HL-60 (cell line): Measurements from ENCODE around the gene TSHZ2.

Experiments
- DNase-seq, 2 experiments: peaks; one replicate each; pipeline ENCODE4 v3.0.0-alpha.2; 2010 to 2020; ENCODE audit warnings: low read depth in 1 of 2, low spot score in 1 of 2
- H3K27ac ChIP-seq: fragments of 250-450 bp; sonication (Bioruptor Pico); replicated peaks from 2 replicates; pipeline ENCODE4 v1.5.1; 2020; ENCODE audit warnings: mild to moderate bottlenecking, moderate library complexity
- H3K27me3 ChIP-seq: fragments of 250-450 bp; sonication (Bioruptor Pico); 2 replicates; pipeline ENCODE4 v1.5.1; 2021; ENCODE audit warnings: mild to moderate bottlenecking, moderate library complexity; ENCODE audit not compliant: insufficient read depth, poor library complexity, severe bottlenecking
- H3K4me3 ChIP-seq: replicated peaks from 2 replicates; pipeline ENCODE4 v1.5.1; 2011; ENCODE audit warnings: mild to moderate bottlenecking, control low read depth, low read length; ENCODE audit not compliant: insufficient read depth
- GABPA ChIP-seq: IDR thresholded peaks from 2 replicates; pipeline ENCODE4 v1.6.1; 2012; ENCODE audit warnings: low read depth
- POLR2AphosphoS5 ChIP-seq: IDR thresholded peaks from 2 replicates; pipeline ENCODE4 v1.6.1; 2012; ENCODE audit warnings: low read depth
- SPI1 ChIP-seq: IDR thresholded peaks from 2 replicates; pipeline ENCODE4 v1.6.1; 2012; ENCODE audit warnings: low read depth, mild to moderate bottlenecking, borderline replicate concordance
- TF ChIP-seq, protein P1 (sequence below): IDR thresholded peaks from one replicate; pipeline ENCODE4 v1.5.1; 2011; ENCODE audit warnings: low read length, control low read depth, inconsistent platforms; ENCODE audit not compliant: insufficient read depth
- TF ChIP-seq, protein P2 (sequence below): IDR thresholded peaks from 2 replicates; pipeline ENCODE4 v1.6.1; 2012; ENCODE audit warnings: low read depth; ENCODE audit not compliant: insufficient replicate concordance

The TSHZ2 gene

GRCh38 chr20:53316206-53316937 lies 344.2 kb downstream of the TSHZ2 start:
- H3K4me3 ChIP-seq, result no peak overlapping the region
- DNase-seq, result no peak
- TF ChIP-seq, protein P1, sequence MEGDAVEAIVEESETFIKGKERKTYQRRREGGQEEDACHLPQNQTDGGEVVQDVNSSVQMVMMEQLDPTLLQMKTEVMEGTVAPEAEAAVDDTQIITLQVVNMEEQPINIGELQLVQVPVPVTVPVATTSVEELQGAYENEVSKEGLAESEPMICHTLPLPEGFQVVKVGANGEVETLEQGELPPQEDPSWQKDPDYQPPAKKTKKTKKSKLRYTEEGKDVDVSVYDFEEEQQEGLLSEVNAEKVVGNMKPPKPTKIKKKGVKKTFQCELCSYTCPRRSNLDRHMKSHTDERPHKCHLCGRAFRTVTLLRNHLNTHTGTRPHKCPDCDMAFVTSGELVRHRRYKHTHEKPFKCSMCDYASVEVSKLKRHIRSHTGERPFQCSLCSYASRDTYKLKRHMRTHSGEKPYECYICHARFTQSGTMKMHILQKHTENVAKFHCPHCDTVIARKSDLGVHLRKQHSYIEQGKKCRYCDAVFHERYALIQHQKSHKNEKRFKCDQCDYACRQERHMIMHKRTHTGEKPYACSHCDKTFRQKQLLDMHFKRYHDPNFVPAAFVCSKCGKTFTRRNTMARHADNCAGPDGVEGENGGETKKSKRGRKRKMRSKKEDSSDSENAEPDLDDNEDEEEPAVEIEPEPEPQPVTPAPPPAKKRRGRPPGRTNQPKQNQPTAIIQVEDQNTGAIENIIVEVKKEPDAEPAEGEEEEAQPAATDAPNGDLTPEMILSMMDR, result no peak
- TF ChIP-seq GABPA (no peak), SPI1 (no peak)
- H3K27ac ChIP-seq, result no peak overlapping the region
- peaks cover 2% of the 10 kb centered on the region for H3K27me3 ChIP-seq

DNA sequence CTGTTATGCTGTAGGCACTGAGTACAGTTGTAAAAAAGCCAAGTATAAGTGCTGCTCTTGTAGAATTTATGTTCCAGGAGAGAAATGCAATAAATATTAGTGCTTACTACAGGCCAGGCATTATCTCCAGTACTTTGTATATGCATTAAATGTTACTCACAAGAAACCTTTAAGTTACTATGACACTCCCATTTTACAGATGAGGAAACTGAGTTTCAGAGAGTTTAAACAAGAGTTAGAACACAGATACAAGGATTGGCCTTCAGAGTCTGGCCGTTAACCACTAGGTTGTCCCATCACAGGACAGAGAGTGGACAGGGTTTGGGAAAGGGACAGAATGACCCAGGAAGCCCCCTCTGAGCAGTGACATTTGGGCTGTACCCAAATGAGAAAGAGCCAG lies 347.0 kb downstream of the TSHZ2 start:
- DNase-seq, result no peak
- Histone ChIP-seq H3K27ac (no peak overlapping the region), H3K4me3 (no peak overlapping the region), H3K27me3 (peaks cover 2% of the 10 kb centered on the region)
- TF ChIP-seq, protein P2, sequence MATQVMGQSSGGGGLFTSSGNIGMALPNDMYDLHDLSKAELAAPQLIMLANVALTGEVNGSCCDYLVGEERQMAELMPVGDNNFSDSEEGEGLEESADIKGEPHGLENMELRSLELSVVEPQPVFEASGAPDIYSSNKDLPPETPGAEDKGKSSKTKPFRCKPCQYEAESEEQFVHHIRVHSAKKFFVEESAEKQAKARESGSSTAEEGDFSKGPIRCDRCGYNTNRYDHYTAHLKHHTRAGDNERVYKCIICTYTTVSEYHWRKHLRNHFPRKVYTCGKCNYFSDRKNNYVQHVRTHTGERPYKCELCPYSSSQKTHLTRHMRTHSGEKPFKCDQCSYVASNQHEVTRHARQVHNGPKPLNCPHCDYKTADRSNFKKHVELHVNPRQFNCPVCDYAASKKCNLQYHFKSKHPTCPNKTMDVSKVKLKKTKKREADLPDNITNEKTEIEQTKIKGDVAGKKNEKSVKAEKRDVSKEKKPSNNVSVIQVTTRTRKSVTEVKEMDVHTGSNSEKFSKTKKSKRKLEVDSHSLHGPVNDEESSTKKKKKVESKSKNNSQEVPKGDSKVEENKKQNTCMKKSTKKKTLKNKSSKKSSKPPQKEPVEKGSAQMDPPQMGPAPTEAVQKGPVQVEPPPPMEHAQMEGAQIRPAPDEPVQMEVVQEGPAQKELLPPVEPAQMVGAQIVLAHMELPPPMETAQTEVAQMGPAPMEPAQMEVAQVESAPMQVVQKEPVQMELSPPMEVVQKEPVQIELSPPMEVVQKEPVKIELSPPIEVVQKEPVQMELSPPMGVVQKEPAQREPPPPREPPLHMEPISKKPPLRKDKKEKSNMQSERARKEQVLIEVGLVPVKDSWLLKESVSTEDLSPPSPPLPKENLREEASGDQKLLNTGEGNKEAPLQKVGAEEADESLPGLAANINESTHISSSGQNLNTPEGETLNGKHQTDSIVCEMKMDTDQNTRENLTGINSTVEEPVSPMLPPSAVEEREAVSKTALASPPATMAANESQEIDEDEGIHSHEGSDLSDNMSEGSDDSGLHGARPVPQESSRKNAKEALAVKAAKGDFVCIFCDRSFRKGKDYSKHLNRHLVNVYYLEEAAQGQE, result no peak

DNA sequence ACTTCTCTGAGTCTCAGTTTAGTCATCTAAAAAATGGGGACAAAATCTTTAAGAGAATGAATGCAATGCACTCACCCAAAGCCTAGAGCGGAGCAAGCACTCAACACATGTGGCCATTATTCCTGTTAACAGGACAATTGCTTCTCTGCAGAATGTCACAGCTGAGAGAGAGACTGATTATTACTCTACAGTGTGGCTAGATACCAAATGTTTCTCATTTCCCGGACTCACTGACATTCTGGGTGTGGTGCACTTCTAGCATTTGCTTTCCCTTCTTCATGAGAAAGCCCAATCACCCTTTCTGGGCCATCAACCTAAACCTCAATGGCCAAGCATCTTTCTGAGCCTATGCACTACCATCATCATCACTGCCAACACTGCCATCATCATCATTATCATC lies 347.6 kb downstream of the TSHZ2 start:
- peaks cover 2% of the 10 kb centered on the region for H3K27me3 ChIP-seq
- no peak for DNase-seq
- H3K27ac ChIP-seq, result no peak overlapping the region
- H3K4me3 ChIP-seq, result no peak overlapping the region
- TF ChIP-seq, protein P1, result no peak
- TF ChIP-seq GABPA, result no peak
- TF ChIP-seq SPI1, result no peak
- TF ChIP-seq, protein P2, result no peak
- no peak for TF ChIP-seq POLR2AphosphoS5

DNA sequence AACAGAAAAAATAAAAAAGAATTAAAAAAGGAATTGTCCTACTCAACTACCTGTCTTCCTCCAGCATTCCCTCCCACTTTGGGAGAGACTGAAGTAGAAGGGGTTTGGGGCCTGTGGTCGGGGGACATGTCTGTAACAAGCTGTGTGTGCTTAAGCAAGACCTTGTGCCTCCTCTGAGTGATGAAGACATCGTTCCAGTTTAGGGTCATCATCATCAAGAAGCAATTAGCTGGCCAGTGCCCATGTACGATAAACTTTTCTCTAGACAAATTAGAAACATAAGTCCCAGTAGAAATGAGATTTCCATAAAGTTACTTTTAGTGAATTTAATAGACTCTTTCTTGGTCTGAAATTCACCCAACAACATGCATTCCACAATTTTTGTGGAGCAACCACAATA lies 348.5 kb downstream of the TSHZ2 start:
- TF ChIP-seq SPI1 (no peak), GABPA (no peak)
- TF ChIP-seq, protein P1, result no peak
- TF ChIP-seq, protein P2, result no peak
- Histone ChIP-seq H3K27ac (no peak overlapping the region), H3K27me3 (no peaks in the 10 kb centered on the region), H3K4me3 (no peak overlapping the region)
- DNase-seq, result no peak
